ENCODE results near the gene DRC7.
"Not testable (repeated sequence)": the region's sequence is repeated elsewhere in the genome, so short reads cannot be mapped to it uniquely, and the experiment has no call there.

DRC7 gene

GRCh38 chr16:57660715-57661463 is 33.7 kb upstream of the DRC7 start:
- no peak for DNase-seq (ENCODE audit: low spot score)

GRCh38 chr16:57661510-57661909 is 33.1 kb upstream of the DRC7 start:
- no peak for DNase-seq (ENCODE audit: low spot score)

GRCh38 chr16:57661936-57662906 is 32.4 kb upstream of the DRC7 start:
- no peak for DNase-seq (ENCODE audit: low spot score)

GRCh38 chr16:57663436-57663835 is 31.2 kb upstream of the DRC7 start:
- no peak for DNase-seq (ENCODE audit: low spot score)

GRCh38 chr16:57663917-57664661 is 30.5 kb upstream of the DRC7 start:
- no peak for DNase-seq (ENCODE audit: low spot score)

GRCh38 chr16:57664662-57665025 is 30.0 kb upstream of the DRC7 start:
- DNase-seq (ENCODE audit: low spot score), result no peak

GRCh38 chr16:57665541-57665940 is 29.1 kb upstream of the DRC7 start:
- DNase-seq (ENCODE audit: low spot score), result no peak

- no peak for DNase-seq (ENCODE audit: low spot score)
Observed at GRCh38 chr16:57666353-57667047, 28.1 kb upstream of the DRC7 start.

GRCh38 chr16:57667048-57667525 is 27.5 kb upstream of the DRC7 start:
- DNase-seq (ENCODE audit: low spot score), result no peak

GRCh38 chr16:57667526-57668262 is 26.9 kb upstream of the DRC7 start:
- DNase-seq (ENCODE audit: low spot score), result no peak

GRCh38 chr16:57668263-57668571 is 26.4 kb upstream of the DRC7 start, which contains the start of gene ADGRG3:
TSS of gene ADGRG3 (plus strand) at chr16:57668306. CDS start at chr16:57668348, 42 bp downstream.
- no peak for DNase-seq (ENCODE audit: low spot score)

- DNase-seq (ENCODE audit: low spot score), result no peak
Observed at GRCh38 chr16:57668630-57669475, 25.8 kb upstream of the DRC7 start.

GRCh38 chr16:57669476-57670162 is 25.0 kb upstream of the DRC7 start:
- DNase-seq (ENCODE audit: low spot score), result no peak

- DNase-seq (ENCODE audit: low spot score), result no peak
Observed at GRCh38 chr16:57670196-57670595, 24.4 kb upstream of the DRC7 start.

- not testable (repeated sequence) for DNase-seq (ENCODE audit: low spot score)
Observed at GRCh38 chr16:57671451-57671850, 23.2 kb upstream of the DRC7 start.

GRCh38 chr16:57672416-57672815 is 22.2 kb upstream of the DRC7 start:
- DNase-seq (ENCODE audit: low spot score), result no peak

GRCh38 chr16:57672824-57673223 is 21.8 kb upstream of the DRC7 start:
- DNase-seq (ENCODE audit: low spot score), result no peak

- no peak for DNase-seq (ENCODE audit: low spot score)
Observed at GRCh38 chr16:57675741-57676551, 18.7 kb upstream of the DRC7 start.

Measured in ecto neural progenitor cell (in vitro differentiated cells).